Calu3 (cell line): ENCODE data around the gene ZNF414. TPM values are rescaled to one million over a fixed set of nuclear protein-coding genes. Genes with fewer than 3 reads are reported as not detected.

Experiments used
- BruUV-seq: library from RNA; stranded (reverse); fragments of 400-500 nt; replicated peaks from 2 replicates; lab custom pipeline; 2021; lab: Mats Ljungman, UMichigan
- CTCF ChIA-PET: fragments of 300-600 bp; sonication (Branson Sonifier 250); formaldehyde crosslinking; loops from one replicate; lab custom pipeline; 2022; ENCODE audit warnings: antibody characterized with exemption; lab: Charles Lee
- DNase-seq: peaks from one replicate; pipeline ENCODE4 v3.0.0; 2022
- H3K27ac Mint-ChIP-seq: one replicate; pipeline ENCODE4 v1.8.0; 2022; ENCODE audit warnings: mixed read lengths; ENCODE audit not compliant: unreplicated experiment
- H3K27me3 Mint-ChIP-seq: one replicate; pipeline ENCODE4 v1.8.0; 2022; ENCODE audit warnings: mixed read lengths; ENCODE audit not compliant: unreplicated experiment
- H3K36me3 Mint-ChIP-seq: one replicate; pipeline ENCODE4 v1.8.0; 2022; ENCODE audit warnings: mild to moderate bottlenecking, moderate library complexity, mixed read lengths; ENCODE audit not compliant: insufficient read depth, unreplicated experiment
- H3K4me1 Mint-ChIP-seq: one replicate; pipeline ENCODE4 v1.8.0; 2022; ENCODE audit warnings: mild to moderate bottlenecking, low read depth, mixed read lengths; ENCODE audit not compliant: unreplicated experiment
- H3K4me3 Mint-ChIP-seq: one replicate; pipeline ENCODE4 v1.8.0; 2022; ENCODE audit warnings: mild to moderate bottlenecking, low read depth, moderate library complexity, mixed read lengths; ENCODE audit not compliant: unreplicated experiment
- H3K9me3 Mint-ChIP-seq: one replicate; pipeline ENCODE4 v1.8.0; 2022; ENCODE audit warnings: low read depth, mixed read lengths; ENCODE audit not compliant: unreplicated experiment
- intact Hi-C: fragments of 100-400 bp; cut with micrococcal nuclease; formaldehyde crosslinking; loops from one replicate; pipeline ENCODE4 v1.10.0; 2022; ENCODE audit not compliant: unreplicated experiment
- total RNA-seq: library from RNA; stranded (reverse); gene quantifications from 2 replicates; pipeline ENCODE4 v1.2.3, GENCODE V29; 2022
- TF ChIP-seq, protein P1 (sequence below): fragments of 200-600 bp; IDR thresholded peaks from one replicate; pipeline ENCODE4 v1.8.0; 2022; ENCODE audit warnings: antibody characterized with exemption; ENCODE audit not compliant: unreplicated experiment

ZNF414 gene
- total RNA-seq, 1 experiment from 2014 or later, result 8.7 TPM

GRCh38 chr19:8501981-8502380, 12.0 kb downstream of the ZNF414 start:
- Mint-ChIP-seq H3K27ac (no peak overlapping the region), H3K27me3 (no peaks in the 10 kb centered on the region), H3K4me3 (no peak overlapping the region), H3K36me3 (peaks cover 17% of the 10 kb centered on the region), H3K9me3 (no peaks in the 10 kb centered on the region), H3K4me1 (no peaks in the 10 kb centered on the region)
- no TSS peak for BruUV-seq
- TF ChIP-seq, protein P1, sequence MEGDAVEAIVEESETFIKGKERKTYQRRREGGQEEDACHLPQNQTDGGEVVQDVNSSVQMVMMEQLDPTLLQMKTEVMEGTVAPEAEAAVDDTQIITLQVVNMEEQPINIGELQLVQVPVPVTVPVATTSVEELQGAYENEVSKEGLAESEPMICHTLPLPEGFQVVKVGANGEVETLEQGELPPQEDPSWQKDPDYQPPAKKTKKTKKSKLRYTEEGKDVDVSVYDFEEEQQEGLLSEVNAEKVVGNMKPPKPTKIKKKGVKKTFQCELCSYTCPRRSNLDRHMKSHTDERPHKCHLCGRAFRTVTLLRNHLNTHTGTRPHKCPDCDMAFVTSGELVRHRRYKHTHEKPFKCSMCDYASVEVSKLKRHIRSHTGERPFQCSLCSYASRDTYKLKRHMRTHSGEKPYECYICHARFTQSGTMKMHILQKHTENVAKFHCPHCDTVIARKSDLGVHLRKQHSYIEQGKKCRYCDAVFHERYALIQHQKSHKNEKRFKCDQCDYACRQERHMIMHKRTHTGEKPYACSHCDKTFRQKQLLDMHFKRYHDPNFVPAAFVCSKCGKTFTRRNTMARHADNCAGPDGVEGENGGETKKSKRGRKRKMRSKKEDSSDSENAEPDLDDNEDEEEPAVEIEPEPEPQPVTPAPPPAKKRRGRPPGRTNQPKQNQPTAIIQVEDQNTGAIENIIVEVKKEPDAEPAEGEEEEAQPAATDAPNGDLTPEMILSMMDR, result no peak
- CTCF ChIA-PET, result no interaction called here
- intact Hi-C loops, result no loop called here
- DNase-seq, result no peak

- no peaks in the 10 kb centered on the region for H3K27me3 Mint-ChIP-seq
- H3K9me3 Mint-ChIP-seq, result no peaks in the 10 kb centered on the region
- H3K4me3 Mint-ChIP-seq, result no peak overlapping the region
- no TSS peak for BruUV-seq
- intact Hi-C loops, result no loop called here
- peaks cover 15% of the 10 kb centered on the region for H3K36me3 Mint-ChIP-seq
- H3K4me1 Mint-ChIP-seq, result no peaks in the 10 kb centered on the region
- CTCF ChIA-PET, result no interaction called here
- TF ChIP-seq, protein P1, result no peak
- no peak overlapping the region for H3K27ac Mint-ChIP-seq
- no peak for DNase-seq
Observed at GRCh38 chr19:8501516-8501915, 12.5 kb downstream of the ZNF414 start.

GRCh38 chr19:8500158-8500557, 13.8 kb downstream of the ZNF414 start:
- TF ChIP-seq, protein P1, result no peak
- H3K27ac Mint-ChIP-seq, result no peak overlapping the region
- no peaks in the 10 kb centered on the region for H3K4me1 Mint-ChIP-seq
- H3K9me3 Mint-ChIP-seq, result no peaks in the 10 kb centered on the region
- H3K27me3 Mint-ChIP-seq, result no peaks in the 10 kb centered on the region
- no peak overlapping the region for H3K4me3 Mint-ChIP-seq
- H3K36me3 Mint-ChIP-seq, result peaks cover 4% of the 10 kb centered on the region
- no peak for DNase-seq
- intact Hi-C loops, result no loop called here
- BruUV-seq, result no TSS peak
- CTCF ChIA-PET, result no interaction called here

- intact Hi-C loops, result no loop called here
- no peaks in the 10 kb centered on the region for H3K4me1 Mint-ChIP-seq
- H3K27me3 Mint-ChIP-seq, result no peaks in the 10 kb centered on the region
- no TSS peak for BruUV-seq
- TF ChIP-seq, protein P1, result no peak
- no peaks in the 10 kb centered on the region for H3K9me3 Mint-ChIP-seq
- peaks cover 4% of the 10 kb centered on the region for H3K36me3 Mint-ChIP-seq
- DNase-seq, result no peak
- H3K27ac Mint-ChIP-seq, result no peak overlapping the region
- CTCF ChIA-PET, result no interaction called here
- H3K4me3 Mint-ChIP-seq, result no peak overlapping the region
Observed at GRCh38 chr19:8499048-8499833, 14.7 kb downstream of the ZNF414 start.
